MM.1S (cell line): ENCODE data around the gene SGCD.

ENCODE experiments used
- DNase-seq: peaks from one replicate; pipeline ENCODE4 v3.0.0-alpha.2; 2015
- H2AFZ ChIP-seq: fragments of 300-600 bp; sonication (generic); 2 replicates; pipeline ENCODE4 v1.6.0; 2016; ENCODE audit warnings: antibody characterized with exemption, low read length
- H3F3A ChIP-seq: fragments of 300-600 bp; sonication (generic); 2 replicates; pipeline ENCODE4 v1.6.1; 2016; ENCODE audit warnings: mild to moderate bottlenecking, antibody characterized with exemption, low read length, moderate library complexity, mixed read lengths; ENCODE audit not compliant: insufficient read depth
- H3K27ac ChIP-seq: fragments of 300-600 bp; sonication (generic); 2 replicates; pipeline ENCODE4 v1.5.1; 2016; ENCODE audit warnings: mild to moderate bottlenecking, low read length
- H3K27me3 ChIP-seq: fragments of 300-600 bp; sonication (generic); replicated peaks from 2 replicates; pipeline ENCODE4 v1.6.0; 2016; ENCODE audit warnings: low read length; ENCODE audit not compliant: insufficient read depth
- H3K36me3 ChIP-seq: fragments of 300-600 bp; sonication (generic); replicated peaks from 2 replicates; pipeline ENCODE4 v1.6.1; 2016; ENCODE audit warnings: mild to moderate bottlenecking, low read length, mixed read lengths; ENCODE audit not compliant: insufficient read depth
- H3K4me1 ChIP-seq: fragments of 300-600 bp; sonication (generic); 2 replicates; pipeline ENCODE4 v1.6.1; 2016; ENCODE audit warnings: low read length, mixed read lengths
- H3K4me2 ChIP-seq: fragments of 300-600 bp; sonication (generic); 2 replicates; pipeline ENCODE4 v1.6.0; 2016; ENCODE audit warnings: low read depth, low read length
- H3K4me3 ChIP-seq: fragments of 300-600 bp; sonication (generic); 2 replicates; pipeline ENCODE4 v1.5.1; 2016; ENCODE audit warnings: low read length, mixed read lengths
- H3K79me2 ChIP-seq: fragments of 300-600 bp; sonication (generic); 2 replicates; pipeline ENCODE4 v1.6.1; 2016; ENCODE audit warnings: mixed run types, low read length, mixed read lengths
- H3K9ac ChIP-seq: fragments of 300-600 bp; sonication (generic); 2 replicates; pipeline ENCODE4 v1.6.1; 2016; ENCODE audit warnings: low read length, mixed read lengths
- H3K9me2 ChIP-seq: fragments of 300-600 bp; sonication (generic); replicated peaks from 2 replicates; pipeline ENCODE4 v1.6.1; 2016; ENCODE audit warnings: mild to moderate bottlenecking, low read length, mixed read lengths; ENCODE audit not compliant: insufficient read depth
- H3K9me3 ChIP-seq: fragments of 300-600 bp; sonication (generic); replicated peaks from 2 replicates; pipeline ENCODE4 v1.6.1; 2016; ENCODE audit warnings: mild to moderate bottlenecking, low read length, mixed read lengths; ENCODE audit not compliant: insufficient read depth
- H4K20me1 ChIP-seq: fragments of 300-600 bp; sonication (generic); 2 replicates; pipeline ENCODE4 v1.6.1; 2016; ENCODE audit warnings: mild to moderate bottlenecking, low read length, moderate library complexity, mixed read lengths; ENCODE audit not compliant: insufficient read depth
- CTCF ChIP-seq: fragments of 300-600 bp; sonication (generic); IDR thresholded peaks from 2 replicates; pipeline ENCODE4 v1.5.1; 2016; ENCODE audit warnings: antibody characterized with exemption, low read length, mixed read lengths
- EZH2 ChIP-seq: fragments of 300-600 bp; sonication (generic); optimal IDR thresholded peaks from 2 replicates; pipeline ENCODE3; 2017; ENCODE audit warnings: low read depth, mild to moderate bottlenecking, antibody characterized with exemption, low read length, mixed read lengths
- EZH2phosphoT487 ChIP-seq: fragments of 300-600 bp; sonication (generic); IDR thresholded peaks from 2 replicates; pipeline ENCODE4 v1.6.1; 2018; ENCODE audit warnings: antibody characterized with exemption, low read length

The SGCD gene

GRCh38 chr5:156322666-156323065, 4.3 kb upstream of the SGCD start:
- Histone ChIP-seq H3K9ac (no peak overlapping the region), H3K4me2 (no peak overlapping the region), H3K79me2 (no peaks in the 10 kb centered on the region), H4K20me1 (no peaks in the 10 kb centered on the region), H3K4me1 (no peaks in the 10 kb centered on the region), H2AFZ (no peak overlapping the region), H3K36me3 (no peaks in the 10 kb centered on the region), H3K27ac (no peak overlapping the region), H3K4me3 (no peak overlapping the region), H3K9me3 (no peaks in the 10 kb centered on the region), H3F3A (no peaks in the 10 kb centered on the region), H3K27me3 (no peaks in the 10 kb centered on the region), H3K9me2 (no peaks in the 10 kb centered on the region)
- no peak for TF ChIP-seq EZH2
- no peak for TF ChIP-seq CTCF
- TF ChIP-seq EZH2phosphoT487, result no peak
- DNase-seq, result no peak

- no peaks in the 10 kb centered on the region for H3K9me2 ChIP-seq
- no peak overlapping the region for H2AFZ ChIP-seq
- no peaks in the 10 kb centered on the region for H3K36me3 ChIP-seq
- no peak overlapping the region for H3K4me3 ChIP-seq
- H3K27ac ChIP-seq, result no peak overlapping the region
- no peak for DNase-seq
- no peaks in the 10 kb centered on the region for H3K27me3 ChIP-seq
- no peak for TF ChIP-seq CTCF
- TF ChIP-seq EZH2, result no peak
- no peak for TF ChIP-seq EZH2phosphoT487
- no peaks in the 10 kb centered on the region for H3K9me3 ChIP-seq
- no peaks in the 10 kb centered on the region for H3F3A ChIP-seq
- H3K4me1 ChIP-seq, result no peaks in the 10 kb centered on the region
- no peak overlapping the region for H3K4me2 ChIP-seq
- no peaks in the 10 kb centered on the region for H3K79me2 ChIP-seq
- no peak overlapping the region for H3K9ac ChIP-seq
- no peaks in the 10 kb centered on the region for H4K20me1 ChIP-seq
Measured at GRCh38 chr5:156327296-156327695, 332 bp downstream of the SGCD start.

GRCh38 chr5:156328161-156328560, 1.2 kb downstream of the SGCD start:
- Histone ChIP-seq H3K36me3 (no peaks in the 10 kb centered on the region), H3K9me2 (no peaks in the 10 kb centered on the region), H2AFZ (no peak overlapping the region), H3K79me2 (no peaks in the 10 kb centered on the region), H4K20me1 (no peaks in the 10 kb centered on the region), H3K9me3 (no peaks in the 10 kb centered on the region), H3K4me1 (no peaks in the 10 kb centered on the region), H3K9ac (no peak overlapping the region), H3K27me3 (no peaks in the 10 kb centered on the region), H3F3A (no peaks in the 10 kb centered on the region), H3K4me2 (no peak overlapping the region), H3K27ac (no peak overlapping the region), H3K4me3 (no peak overlapping the region)
- DNase-seq, result no peak
- TF ChIP-seq EZH2phosphoT487, result no peak
- TF ChIP-seq CTCF, result no peak
- TF ChIP-seq EZH2, result no peak

GRCh38 chr5:156328766-156329165, 1.8 kb downstream of the SGCD start:
- H3K4me3 ChIP-seq, result no peak overlapping the region
- H4K20me1 ChIP-seq, result no peaks in the 10 kb centered on the region
- no peak overlapping the region for H3K4me2 ChIP-seq
- H3K36me3 ChIP-seq, result no peaks in the 10 kb centered on the region
- H3K9me3 ChIP-seq, result no peaks in the 10 kb centered on the region
- H3K4me1 ChIP-seq, result no peaks in the 10 kb centered on the region
- H2AFZ ChIP-seq, result no peak overlapping the region
- H3K9me2 ChIP-seq, result no peaks in the 10 kb centered on the region
- no peaks in the 10 kb centered on the region for H3F3A ChIP-seq
- DNase-seq, result no peak
- H3K9ac ChIP-seq, result no peak overlapping the region
- TF ChIP-seq EZH2phosphoT487, result no peak
- no peak for TF ChIP-seq CTCF
- TF ChIP-seq EZH2, result no peak
- no peak overlapping the region for H3K27ac ChIP-seq
- no peaks in the 10 kb centered on the region for H3K27me3 ChIP-seq
- no peaks in the 10 kb centered on the region for H3K79me2 ChIP-seq
